ENCODE results near the gene NDUFB5. TPM values are rescaled to one million over a fixed set of nuclear protein-coding genes. Genes with fewer than 3 reads are reported as not detected.

Gene NDUFB5
- polyA plus RNA-seq, 1 of the 3 experiments (the other 2 are of a cell fraction): 35.3 TPM

- Histone ChIP-seq H3K9me2 (no peaks in the 10 kb centered on the region), H3K4me2 (no peak overlapping the region), H2AFZ (ENCODE audit: low read depth) (no peak overlapping the region), H3F3A (replicated peaks; ENCODE audit: insufficient read depth) (no peaks in the 10 kb centered on the region), H4K20me1 (ENCODE audit: insufficient read depth) (no peaks in the 10 kb centered on the region), H3K4me3 (ENCODE audit: low read depth in 2 of 2, low read length in 1 of 2) (no peak overlapping the region), H3K9me3 (no peaks in the 10 kb centered on the region), H3K36me3 (replicated peaks in 1 of 2; ENCODE audit: control insufficient read depth in 1 of 2, insufficient read depth in 2 of 2, low read length in 1 of 2) (peaks cover 7 to 8% of the 10 kb centered on the region in 2 experiments), H3K27me3 (ENCODE audit: insufficient read depth) (no peaks in the 10 kb centered on the region), H3K9ac (no peak overlapping the region), H3K27ac (ENCODE audit: low read depth in 2 of 2, low read length in 1 of 2) (no peak overlapping the region), H3K4me1 (ENCODE audit: control insufficient read depth in 1 of 2, insufficient read depth in 2 of 2, low read depth in 1 of 2, low read length in 1 of 2) (peaks cover 0 to 5% of the 10 kb centered on the region in 2 experiments; a peak in 2 of 4 replicates), H3K79me2 (ENCODE audit: insufficient read depth) (peaks cover 62% of the 10 kb centered on the region)
- WGBS (ENCODE audit: low lambda C conversion rate): 84% methylated on average over 3 of the region's 3 CpGs
- ChIA-PET CTCF (no interaction called here), POLR2A (no interaction called here)
- TF ChIP-seq MEF2A (IDR thresholded peaks at IDR 0.05; ENCODE audit: borderline replicate concordance, low read depth): no peak
- no peak for TF ChIP-seq MAX (IDR thresholded peaks at IDR 0.05; ENCODE audit: low read depth)
- no peak for TF ChIP-seq NFIC (IDR thresholded peaks at IDR 0.05; ENCODE audit: borderline replicate concordance)
- no peak for TF ChIP-seq ZBTB33 (IDR thresholded peaks at IDR 0.05; ENCODE audit: borderline replicate concordance, low read depth)
- no peak for TF ChIP-seq GABPA (IDR thresholded peaks at IDR 0.05; ENCODE audit: low read depth)
- no peak for TF ChIP-seq POLR2AphosphoS5 (IDR thresholded peaks at IDR 0.05; ENCODE audit: low read depth, low read length)
- TF ChIP-seq TEAD4 (IDR thresholded peaks at IDR 0.05; ENCODE audit: borderline replicate concordance, insufficient read depth): no peak
- TF ChIP-seq SIN3A (IDR thresholded peaks at IDR 0.05; ENCODE audit: borderline replicate concordance, low read depth, low read length): no peak
- TF ChIP-seq RXRA (IDR thresholded peaks at IDR 0.05; ENCODE audit: borderline replicate concordance, low read depth): no peak
- no peak for TF ChIP-seq JUND (IDR thresholded peaks at IDR 0.05)
- TF ChIP-seq IRF3 (IDR thresholded peaks at IDR 0.05; ENCODE audit: low read depth, low read length): no peak
- TF ChIP-seq YY1 (IDR thresholded peaks at IDR 0.05; ENCODE audit: low read depth): no peak
- TF ChIP-seq USF2 (IDR thresholded peaks at IDR 0.05; ENCODE audit: borderline replicate concordance, low read depth, low read length): no peak
- no peak for DNase-seq
Measured at GRCh38 chr3:179565496-179565895, 39.1 kb upstream of the NDUFB5 start.

- no peaks in the 10 kb centered on the region for H3K27me3 ChIP-seq (ENCODE audit: insufficient read depth)
- no peaks in the 10 kb centered on the region for H3K9me2 ChIP-seq
- no peaks in the 10 kb centered on the region for H3K79me2 ChIP-seq (ENCODE audit: insufficient read depth)
- H3K27ac ChIP-seq (ENCODE audit: low read depth in 2 of 2, low read length in 1 of 2): no peak overlapping the region
- H4K20me1 ChIP-seq (ENCODE audit: insufficient read depth): no peaks in the 10 kb centered on the region
- H3K4me2 ChIP-seq: no peak overlapping the region
- no peaks in the 10 kb centered on the region for H3K9me3 ChIP-seq
- no peaks in the 10 kb centered on the region for H3K4me1 ChIP-seq (ENCODE audit: control insufficient read depth in 1 of 2, insufficient read depth in 2 of 2, low read depth in 1 of 2, low read length in 1 of 2)
- H3F3A ChIP-seq (replicated peaks; ENCODE audit: insufficient read depth): peaks cover 12% of the 10 kb centered on the region
- no peak overlapping the region for H2AFZ ChIP-seq (ENCODE audit: low read depth)
- TF ChIP-seq FOXM1 (IDR thresholded peaks at IDR 0.05; ENCODE audit: low read depth) (no peak), RAD21 (IDR thresholded peaks at IDR 0.05; ENCODE audit: low read length) (no peak), TCF12 (IDR thresholded peaks at IDR 0.05) (no peak)
- CTCF ChIA-PET: interaction anchor here (1.2 kb wide), 1 partner anchor 24 kb away, joined by 3 read pairs; the partner anchor contains the start of gene NDUFB5
- peaks cover 57 to 70% of the 10 kb centered on the region in 2 experiments for H3K36me3 ChIP-seq (replicated peaks in 1 of 2; ENCODE audit: control insufficient read depth in 1 of 2, insufficient read depth in 2 of 2, low read length in 1 of 2)
- DNase-seq: no peak
- POLR2A ChIA-PET: no interaction called here
- 88% methylated on average over 1 of the region's 1 CpG for WGBS (ENCODE audit: low lambda C conversion rate)
- no peak overlapping the region for H3K9ac ChIP-seq
- no peak overlapping the region for H3K4me3 ChIP-seq (ENCODE audit: low read depth in 2 of 2, low read length in 1 of 2)
Measured at GRCh38 chr3:179580992-179581391, 23.6 kb upstream of the NDUFB5 start.
